ENCODE measurements around the gene SLC13A3.

The SLC13A3 gene

GRCh38 chr20:46568570-46569129 is 82.6 kb downstream of the SLC13A3 start:
- no peak overlapping the region for H2AFZ ChIP-seq (ENCODE audit: low read depth, low read length, severe bottlenecking)
- H3F3A ChIP-seq (ENCODE audit: insufficient read depth) = no peaks in the 10 kb centered on the region
- H3K4me2 ChIP-seq (ENCODE audit: low read depth, low read length, poor library complexity, severe bottlenecking) = no peak overlapping the region
- H3K9me3 ChIP-seq (ENCODE audit: insufficient read depth, low read length) = no peaks in the 10 kb centered on the region
- H4K20me1 ChIP-seq (ENCODE audit: low read depth, low read length) = no peaks in the 10 kb centered on the region
- no peak overlapping the region for H3K4me3 ChIP-seq (ENCODE audit: insufficient read depth, low read length, poor library complexity, severe bottlenecking)
- H3K9me2 ChIP-seq (replicated peaks; ENCODE audit: insufficient read depth, low read length) = no peaks in the 10 kb centered on the region
- H3K36me3 ChIP-seq (ENCODE audit: low read length) = no peaks in the 10 kb centered on the region
- H3K9ac ChIP-seq (ENCODE audit: low read length) = no peak overlapping the region
- no peak overlapping the region for H3K27ac ChIP-seq (ENCODE audit: low read depth, low read length)
- TF ChIP-seq EZH2phosphoT487 (conservative IDR thresholded peaks at IDR 0.05; ENCODE audit: low read length) = no peak
- TF ChIP-seq CTCF (IDR thresholded peaks at IDR 0.05; ENCODE audit: insufficient read depth, low read length, poor library complexity, severe bottlenecking) = no peak
- no peaks in the 10 kb centered on the region for H3K27me3 ChIP-seq (ENCODE audit: low read length)
- no peaks in the 10 kb centered on the region for H3K79me2 ChIP-seq (ENCODE audit: insufficient read depth, low read length)

GRCh38 chr20:46566125-46566524 is 85.1 kb downstream of the SLC13A3 start:
- H3K9me2 ChIP-seq (replicated peaks; ENCODE audit: insufficient read depth, low read length) = no peaks in the 10 kb centered on the region
- H3K79me2 ChIP-seq (ENCODE audit: insufficient read depth, low read length) = no peaks in the 10 kb centered on the region
- no peaks in the 10 kb centered on the region for H3F3A ChIP-seq (ENCODE audit: insufficient read depth)
- H4K20me1 ChIP-seq (ENCODE audit: low read depth, low read length) = no peaks in the 10 kb centered on the region
- no peak for TF ChIP-seq EZH2phosphoT487 (conservative IDR thresholded peaks at IDR 0.05; ENCODE audit: low read length)
- no peak for TF ChIP-seq CTCF (IDR thresholded peaks at IDR 0.05; ENCODE audit: insufficient read depth, low read length, poor library complexity, severe bottlenecking)
- no peaks in the 10 kb centered on the region for H3K36me3 ChIP-seq (ENCODE audit: low read length)
- H3K27me3 ChIP-seq (ENCODE audit: low read length) = no peaks in the 10 kb centered on the region
- no peak overlapping the region for H3K4me3 ChIP-seq (ENCODE audit: insufficient read depth, low read length, poor library complexity, severe bottlenecking)
- no peak overlapping the region for H3K9ac ChIP-seq (ENCODE audit: low read length)
- H3K9me3 ChIP-seq (ENCODE audit: insufficient read depth, low read length) = no peaks in the 10 kb centered on the region
- H3K4me2 ChIP-seq (ENCODE audit: low read depth, low read length, poor library complexity, severe bottlenecking) = no peak overlapping the region
- H3K27ac ChIP-seq (ENCODE audit: low read depth, low read length) = no peak overlapping the region
- H2AFZ ChIP-seq (ENCODE audit: low read depth, low read length, severe bottlenecking) = no peak overlapping the region

- no peaks in the 10 kb centered on the region for H3K79me2 ChIP-seq (ENCODE audit: insufficient read depth, low read length)
- no peak overlapping the region for H3K9ac ChIP-seq (ENCODE audit: low read length)
- TF ChIP-seq EZH2phosphoT487 (conservative IDR thresholded peaks at IDR 0.05; ENCODE audit: low read length) = no peak
- no peak for TF ChIP-seq CTCF (IDR thresholded peaks at IDR 0.05; ENCODE audit: insufficient read depth, low read length, poor library complexity, severe bottlenecking)
- no peak overlapping the region for H3K4me3 ChIP-seq (ENCODE audit: insufficient read depth, low read length, poor library complexity, severe bottlenecking)
- no peaks in the 10 kb centered on the region for H3F3A ChIP-seq (ENCODE audit: insufficient read depth)
- no peaks in the 10 kb centered on the region for H3K9me3 ChIP-seq (ENCODE audit: insufficient read depth, low read length)
- H4K20me1 ChIP-seq (ENCODE audit: low read depth, low read length) = no peaks in the 10 kb centered on the region
- no peak overlapping the region for H3K4me2 ChIP-seq (ENCODE audit: low read depth, low read length, poor library complexity, severe bottlenecking)
- no peaks in the 10 kb centered on the region for H3K9me2 ChIP-seq (replicated peaks; ENCODE audit: insufficient read depth, low read length)
- no peak overlapping the region for H3K27ac ChIP-seq (ENCODE audit: low read depth, low read length)
- H3K36me3 ChIP-seq (ENCODE audit: low read length) = no peaks in the 10 kb centered on the region
- no peaks in the 10 kb centered on the region for H3K27me3 ChIP-seq (ENCODE audit: low read length)
- no peak overlapping the region for H2AFZ ChIP-seq (ENCODE audit: low read depth, low read length, severe bottlenecking)
Measured at GRCh38 chr20:46564241-46564957, 86.9 kb downstream of the SLC13A3 start.
